Upper lobe of right lung (tissue), 1 donor: Measurements from ENCODE around the gene EFCAB9. TPM values are rescaled to one million over a fixed set of nuclear protein-coding genes. Genes with fewer than 3 reads are reported as not detected.
"Not testable (repeated sequence)": the region's sequence is repeated elsewhere in the genome, so short reads cannot be mapped to it uniquely, and the experiment has no call there.

Source experiments
- ATAC-seq: fragments of 200-7000 bp; cut with Tn5 transposase; one replicate; pipeline ENCODE4 v1.9.1; 2020; ENCODE audit warnings: mild to moderate bottlenecking, moderate library complexity
- DNase-seq: peaks from one replicate; pipeline ENCODE4 v3.0.0-alpha.2; 2020
- H3K27ac ChIP-seq: fragments of 200-600 bp; one replicate; pipeline ENCODE4 v1.8.0; 2022
- H3K27me3 ChIP-seq: fragments of 200-600 bp; one replicate; pipeline ENCODE4 v1.8.0; 2022; ENCODE audit warnings: mild to moderate bottlenecking
- H3K36me3 ChIP-seq: fragments of 200-600 bp; one replicate; pipeline ENCODE4 v1.8.0; 2022
- H3K4me1 ChIP-seq: fragments of 200-600 bp; one replicate; pipeline ENCODE4 v1.8.0; 2022
- H3K4me3 ChIP-seq: fragments of 200-600 bp; one replicate; pipeline ENCODE4 v1.8.0; 2022; ENCODE audit warnings: mild to moderate bottlenecking
- H3K9me3 ChIP-seq: fragments of 200-600 bp; one replicate; pipeline ENCODE4 v1.8.0; 2022
- CTCF ChIP-seq: fragments of 200-600 bp; IDR thresholded peaks from one replicate; pipeline ENCODE4 v1.8.0; 2022; ENCODE audit warnings: antibody characterized with exemption
- intact Hi-C: fragments of 100-400 bp; cut with DNase I; formaldehyde crosslinking; loops from one replicate; pipeline ENCODE4 v1.11.0; 2022
- total RNA-seq: library from RNA; stranded (reverse); fragmentation: NEBNext Ultra II Directional; extraction: Animal tissue kit (Norgen Biotek cat#: 25700); gene quantifications from one replicate; pipeline ENCODE4 v1.2.1, GENCODE V29; 2021
- donor health status: DM: no; HTN: yes; CAD: no; lungs with severe emphysema.

EFCAB9 gene
- total RNA-seq, 1 donor from 2014 or later = not detected

GRCh38 chr5:172147857-172148256 is 46.1 kb upstream of the EFCAB9 start:
- peaks cover 22% of the 10 kb centered on the region for H3K4me1 ChIP-seq

GRCh38 chr5:172148381-172148780 is 45.6 kb upstream of the EFCAB9 start:
- ATAC-seq (no peak), DNase-seq (no peak)
- Histone ChIP-seq H3K4me3 (no peak overlapping the region), H3K27ac (no peak overlapping the region), H3K36me3 (peaks cover 10% of the 10 kb centered on the region), H3K27me3 (no peaks in the 10 kb centered on the region), H3K4me1 (peaks cover 22% of the 10 kb centered on the region), H3K9me3 (no peaks in the 10 kb centered on the region)
- no peak for TF ChIP-seq CTCF
- intact Hi-C loops = no loop called here

More at GRCh38 chr5:172147857-172148256, 46.1 kb upstream of the EFCAB9 start:
- intact Hi-C loops = no loop called here
- TF ChIP-seq CTCF = no peak
- Histone ChIP-seq H3K4me3 (no peak overlapping the region), H3K27ac (no peak overlapping the region), H3K27me3 (no peaks in the 10 kb centered on the region), H3K36me3 (peaks cover 6% of the 10 kb centered on the region), H3K9me3 (no peaks in the 10 kb centered on the region)
- ATAC-seq (no peak), DNase-seq (no peak)

- H3K4me1 ChIP-seq = peaks cover 22% of the 10 kb centered on the region
Measured at GRCh38 chr5:172149073-172149472, 44.9 kb upstream of the EFCAB9 start.

GRCh38 chr5:172149481-172149880 is 44.5 kb upstream of the EFCAB9 start:
- H3K4me3 ChIP-seq, ATAC-seq, H3K36me3 ChIP-seq, H3K27me3 ChIP-seq, H3K9me3 ChIP-seq, intact Hi-C loops, H3K27ac ChIP-seq, DNase-seq: not testable (repeated sequence)
- peaks cover 22% of the 10 kb centered on the region for H3K4me1 ChIP-seq

More at GRCh38 chr5:172149073-172149472, 44.9 kb upstream of the EFCAB9 start:
- no peak for TF ChIP-seq CTCF
- ATAC-seq (no peak), DNase-seq (no peak)
- Histone ChIP-seq H3K9me3 (no peaks in the 10 kb centered on the region), H3K27me3 (no peaks in the 10 kb centered on the region), H3K27ac (no peak overlapping the region), H3K36me3 (peaks cover 10% of the 10 kb centered on the region), H3K4me3 (no peak overlapping the region)
- intact Hi-C loops = no loop called here

GRCh38 chr5:172150514-172151425 is 43.2 kb upstream of the EFCAB9 start:
- peak; percentile 92 for ATAC-seq
- no peaks in the 10 kb centered on the region for H3K27me3 ChIP-seq
- peak overlapping the region; percentile 58 for H3K27ac ChIP-seq
- DNase-seq = peak; percentile 83
- peaks cover 22% of the 10 kb centered on the region for H3K4me1 ChIP-seq
- TF ChIP-seq CTCF = no peak
- H3K36me3 ChIP-seq = peaks cover 14% of the 10 kb centered on the region
- no peak overlapping the region for H3K4me3 ChIP-seq
- intact Hi-C loops = no loop called here
- no peaks in the 10 kb centered on the region for H3K9me3 ChIP-seq

- Histone ChIP-seq H3K27me3 (no peaks in the 10 kb centered on the region), H3K36me3 (peaks cover 20% of the 10 kb centered on the region), H3K4me3 (no peak overlapping the region), H3K27ac (no peak overlapping the region), H3K9me3 (no peaks in the 10 kb centered on the region), H3K4me1 (peaks cover 29% of the 10 kb centered on the region)
- intact Hi-C loops = no loop called here
- no peak for TF ChIP-seq CTCF
- no peak for DNase-seq
- ATAC-seq = no peak
Measured at GRCh38 chr5:172151661-172152210, 42.2 kb upstream of the EFCAB9 start.
